NCI-H2107 treated with DMSO at 0.1 percent for 48 hours (cell line): ENCODE results near the gene NRG2.

Experiments used
- DNase-seq: peaks from one replicate; lab custom pipeline; 2025; ENCODE audit not compliant: unreplicated experiment; lab: John Stamatoyannopoulos, UW

The NRG2 gene

DNA sequence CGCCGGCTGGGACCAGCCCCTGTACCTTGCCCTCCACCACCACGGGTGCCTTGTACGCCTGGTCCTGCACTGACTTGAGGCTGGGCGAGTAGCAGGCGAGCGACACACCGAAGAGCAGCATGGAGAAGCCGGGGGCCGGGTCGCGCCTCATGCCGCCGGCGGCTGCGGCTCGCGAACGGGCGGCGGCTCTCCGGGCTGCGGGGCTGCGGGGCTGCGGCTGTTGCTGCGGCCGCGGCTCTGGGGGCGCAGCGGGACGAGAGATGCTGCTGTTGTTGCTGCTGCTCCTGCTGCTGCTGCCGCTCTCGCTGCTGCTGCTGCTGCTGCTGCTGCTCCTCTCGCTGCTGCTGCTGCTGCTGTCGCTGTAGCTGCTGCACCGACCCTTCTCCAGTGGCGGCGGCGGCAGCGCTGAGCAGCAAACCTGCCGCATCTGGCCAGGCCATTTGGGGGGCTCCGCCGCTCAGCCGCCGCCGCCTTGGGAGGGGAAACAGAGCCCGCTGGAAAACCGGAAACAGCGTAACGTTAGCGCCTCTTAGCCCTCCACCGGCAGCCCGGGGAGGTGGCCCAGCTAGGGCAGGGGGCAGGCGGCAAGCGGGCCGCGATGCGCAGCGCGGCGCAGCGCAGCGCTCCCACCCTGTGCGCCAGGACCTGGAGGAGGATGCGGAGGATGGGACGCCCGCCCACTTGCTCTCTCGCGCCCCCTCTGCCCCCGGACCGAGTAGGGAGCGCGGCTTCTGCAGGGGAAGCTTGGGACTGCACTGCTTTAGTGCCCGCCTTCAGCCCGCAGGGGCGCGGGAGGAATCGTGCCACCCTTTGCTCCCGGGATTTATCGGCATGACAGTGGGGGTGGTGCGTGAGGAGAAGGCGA is at the start of gene NRG2:
Gene NRG2, minus strand, starts transcription at position 657 of the 865 bp plus-strand sequence.
- DNase-seq: no peak

DNA sequence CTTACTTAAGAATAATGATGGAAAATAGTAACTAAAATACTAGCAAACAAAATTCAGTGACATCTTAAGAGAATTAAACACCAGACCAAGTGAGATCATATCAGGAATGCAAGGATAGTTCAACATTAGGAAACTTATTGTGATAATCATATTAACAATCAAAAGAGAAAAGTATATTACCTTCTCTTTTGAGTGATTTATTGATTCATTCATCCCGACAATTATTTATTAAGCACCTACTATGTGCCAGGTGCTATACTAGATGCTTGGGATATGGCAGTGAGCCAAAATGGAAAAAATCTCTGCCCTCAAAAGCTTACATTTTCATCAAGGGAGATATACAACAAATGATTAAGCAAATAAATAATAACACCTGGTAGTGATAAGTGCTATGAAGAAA is 47.2 kb upstream of the NRG2 start:
- DNase-seq: no peak

DNA sequence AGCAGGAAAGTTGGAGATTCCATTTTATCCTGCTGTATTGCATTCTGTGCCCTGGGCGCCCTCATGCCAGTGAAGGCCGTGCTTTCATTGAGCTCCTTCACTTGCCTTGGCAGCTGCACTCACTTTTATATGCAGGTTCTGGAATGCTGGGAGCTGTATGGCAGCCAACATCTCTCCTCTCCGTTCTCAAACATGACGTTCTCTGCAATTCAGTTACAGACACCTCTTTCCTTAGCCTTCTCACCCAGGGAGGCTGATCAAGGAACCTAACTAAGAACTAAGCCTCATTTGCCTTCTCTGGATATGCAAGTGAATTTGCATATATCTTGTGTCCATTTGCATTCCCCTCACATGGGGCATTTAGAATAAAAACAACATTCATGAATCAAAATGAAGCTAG is 41.4 kb upstream of the NRG2 start:
- no peak for DNase-seq

DNA sequence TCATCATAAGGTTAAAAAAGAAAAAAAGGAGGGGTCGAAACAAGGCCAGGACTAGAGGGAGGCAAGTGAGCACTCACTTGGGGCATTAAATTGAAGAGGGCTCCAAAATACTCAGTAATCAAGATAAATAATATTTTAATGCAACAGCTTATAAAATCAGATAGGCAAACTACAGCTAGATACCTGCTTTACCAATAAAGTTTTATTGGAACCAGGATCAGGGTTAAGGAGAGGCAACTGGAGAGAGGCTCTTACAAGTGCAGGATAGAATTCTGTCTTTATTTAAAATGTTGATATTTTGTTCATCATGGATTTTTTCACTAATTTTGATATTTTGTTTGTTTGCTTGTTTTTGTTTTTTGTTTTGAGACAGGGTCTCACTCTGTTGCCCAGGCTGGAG is 40.6 kb upstream of the NRG2 start:
- no peak for DNase-seq

DNA sequence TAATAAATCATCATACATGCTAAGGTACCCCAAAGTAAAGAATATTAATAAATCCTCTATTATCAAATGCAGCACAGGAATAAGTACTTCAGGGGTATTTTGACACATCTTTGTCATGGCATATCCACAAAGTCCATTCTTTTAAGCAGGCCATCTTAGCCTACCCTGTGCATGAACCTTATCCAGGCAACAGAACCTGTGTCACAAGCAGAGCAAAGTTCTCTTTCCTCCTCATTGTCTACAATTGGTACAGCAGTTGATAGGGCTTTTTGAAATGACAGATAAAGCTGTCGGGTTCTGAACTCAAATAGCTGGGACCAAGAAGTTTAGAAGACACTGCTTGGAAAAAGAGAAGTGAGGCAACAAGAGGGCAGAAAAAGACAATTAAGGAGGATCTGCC is 40.0 kb upstream of the NRG2 start:
- DNase-seq: no peak

DNA sequence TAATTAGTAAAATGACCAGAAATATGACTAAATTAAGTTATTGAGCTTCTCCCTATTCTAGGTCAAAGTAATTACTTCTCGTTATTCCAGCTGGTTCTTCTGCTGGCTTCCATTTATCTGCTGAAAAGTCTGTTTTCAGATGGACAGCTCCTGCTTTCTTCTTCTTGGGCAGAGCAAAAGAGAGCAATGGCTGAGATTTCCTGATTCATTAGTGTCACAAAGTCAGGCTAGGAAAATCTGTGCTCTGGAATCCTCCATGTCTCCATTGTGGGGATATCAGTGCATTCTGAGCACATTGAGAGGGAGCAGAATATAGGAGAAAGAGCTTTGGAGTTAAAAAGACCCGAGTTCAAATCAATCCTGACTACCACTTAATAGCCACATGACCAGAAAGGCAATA is 33.7 kb upstream of the NRG2 start:
- no peak for DNase-seq

DNA sequence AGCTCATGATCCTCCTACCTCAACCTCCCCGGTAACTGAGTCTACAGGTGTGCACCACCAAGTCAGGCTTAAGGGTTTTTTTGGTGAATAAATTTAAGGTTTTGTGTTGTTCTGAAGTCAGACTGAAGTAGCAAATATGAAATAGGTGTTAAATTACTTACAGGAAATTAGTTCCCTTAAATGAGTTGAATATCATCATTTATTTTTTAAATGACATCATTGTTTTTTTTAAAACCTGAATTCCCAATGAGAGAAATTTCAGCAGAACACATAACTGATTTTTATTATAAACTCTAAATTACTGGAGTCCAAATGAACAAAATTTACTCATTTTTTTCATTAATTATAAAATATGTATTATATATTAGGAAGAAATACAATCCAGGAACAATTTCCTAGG is 33.0 kb upstream of the NRG2 start:
- DNase-seq: no peak

DNA sequence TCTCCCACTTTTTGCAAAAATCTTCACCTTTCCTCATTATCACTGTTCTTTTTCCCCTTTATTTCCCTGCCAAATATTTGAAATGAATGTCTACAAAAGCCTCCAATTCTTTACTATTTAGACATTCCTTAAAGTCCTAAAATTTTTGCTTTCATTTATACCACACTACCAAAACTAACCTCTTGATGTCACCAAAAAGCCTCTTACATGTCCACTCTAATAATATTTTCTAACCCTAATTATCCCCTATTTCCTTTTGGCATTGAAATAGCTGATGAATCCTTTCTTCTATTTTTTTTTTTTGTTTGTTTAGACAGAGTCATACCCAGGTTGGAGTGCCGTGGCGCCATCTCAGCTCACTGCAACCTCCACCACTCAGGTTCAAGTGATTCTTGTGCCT is 32.3 kb upstream of the NRG2 start:
- no peak for DNase-seq

DNA sequence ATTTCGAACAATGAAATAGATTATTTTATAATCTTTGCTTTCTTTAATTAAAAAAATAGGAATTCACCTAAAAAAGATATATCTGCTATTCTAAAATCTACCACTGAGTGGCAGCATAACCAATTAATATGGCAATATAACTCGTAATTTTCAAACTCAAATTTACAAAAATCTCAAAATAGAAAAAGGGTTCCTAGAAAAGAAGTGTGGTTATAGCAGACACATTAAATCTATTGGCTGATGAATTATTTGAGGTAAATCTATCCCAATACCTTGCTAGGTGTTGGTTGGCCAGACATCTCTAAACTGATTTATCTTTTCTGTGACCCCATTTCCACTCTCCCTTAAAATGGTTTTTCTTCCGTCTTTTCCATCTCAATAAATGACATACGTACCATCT is 30.2 kb upstream of the NRG2 start:
- DNase-seq: no peak

DNA sequence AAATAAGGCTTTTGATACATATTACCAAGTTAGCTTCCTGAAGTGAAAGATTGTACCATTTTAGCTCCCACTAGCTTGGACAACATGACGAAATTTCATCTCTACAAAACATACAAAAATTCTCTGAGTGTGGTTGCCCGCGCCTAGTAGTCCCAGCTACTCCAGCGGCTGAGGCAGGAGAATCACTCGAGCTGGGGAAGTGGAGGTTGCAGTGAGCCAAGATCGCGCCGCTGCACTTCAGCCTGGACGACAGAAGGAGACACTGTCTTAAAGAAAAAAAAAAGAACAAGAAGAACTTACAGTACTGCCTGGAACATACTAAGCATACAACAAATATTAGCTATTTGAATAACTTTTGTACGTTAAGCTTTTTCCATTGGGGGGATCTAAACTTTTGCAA is 29.7 kb upstream of the NRG2 start:
- no peak for DNase-seq

DNA sequence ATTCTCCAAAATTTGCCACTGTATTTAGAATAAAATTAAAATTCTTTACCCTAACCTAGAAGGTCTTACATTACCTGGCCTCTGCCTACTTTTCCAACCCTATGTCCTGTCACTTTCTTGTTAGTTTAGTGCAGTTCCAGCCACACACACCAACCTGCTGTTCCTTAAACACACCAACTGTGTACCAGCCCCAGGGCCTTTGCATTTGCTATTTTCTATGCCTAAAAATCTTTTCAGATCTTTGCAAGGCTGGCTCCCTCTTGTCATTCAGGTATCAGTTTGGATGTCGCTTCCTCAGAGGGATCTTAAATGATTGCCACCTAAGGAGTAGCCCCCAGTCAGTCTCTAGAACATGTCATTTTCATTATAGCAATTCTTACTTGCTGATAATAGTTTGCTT is 17.7 kb upstream of the NRG2 start:
- no peak for DNase-seq

DNA sequence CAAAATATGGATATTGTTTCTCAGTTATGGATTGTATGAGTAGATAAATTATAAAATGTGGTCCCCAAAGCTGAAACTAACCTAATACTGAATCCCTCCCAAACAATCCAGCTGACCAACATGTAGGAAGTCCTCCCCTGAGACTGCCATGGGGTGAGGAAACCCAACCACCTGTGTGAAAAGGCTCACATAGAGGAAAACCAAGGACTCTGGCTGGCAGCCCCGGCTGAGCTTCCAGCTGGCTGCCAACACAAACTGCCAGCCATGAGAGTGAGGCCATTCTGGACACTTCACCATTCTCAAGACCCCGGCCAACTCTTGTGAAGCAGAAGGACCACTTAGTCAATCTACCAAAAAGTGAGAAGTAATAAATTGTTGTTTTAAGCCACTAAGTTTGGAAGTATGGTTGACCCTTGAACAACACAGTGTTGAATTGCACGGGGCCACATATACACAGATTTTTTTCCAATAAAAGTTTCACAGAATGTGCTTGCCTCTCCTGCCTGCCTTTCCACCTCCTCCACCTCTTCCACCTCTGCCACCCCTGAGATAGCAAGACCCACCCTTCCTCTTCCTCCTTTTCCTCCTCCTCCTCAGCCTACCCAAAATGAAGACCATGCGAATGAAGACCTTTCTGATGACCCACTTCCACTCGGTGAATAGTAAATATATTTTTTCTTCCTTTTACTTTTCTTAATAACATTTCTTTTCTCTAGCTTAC is 15.3 kb upstream of the NRG2 start:
- DNase-seq: no peak

DNA sequence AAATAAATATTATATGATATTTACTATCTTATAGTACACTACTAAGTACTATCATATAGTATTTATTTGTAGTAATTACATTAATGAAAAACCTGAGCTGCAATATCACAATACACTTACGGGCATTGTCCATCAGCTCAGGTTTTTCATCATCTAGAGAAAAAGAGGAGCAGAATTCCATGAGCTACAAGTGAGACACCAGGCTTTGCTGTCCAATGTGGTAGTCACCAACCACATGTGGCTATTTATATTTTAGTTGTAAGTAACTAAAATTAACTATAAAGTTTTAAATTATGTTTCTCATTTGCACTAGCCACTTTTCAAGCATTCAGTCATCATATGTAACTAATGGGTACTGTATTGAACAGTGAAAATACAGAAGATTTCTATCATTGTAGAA is 13.8 kb upstream of the NRG2 start:
- no peak for DNase-seq

DNA sequence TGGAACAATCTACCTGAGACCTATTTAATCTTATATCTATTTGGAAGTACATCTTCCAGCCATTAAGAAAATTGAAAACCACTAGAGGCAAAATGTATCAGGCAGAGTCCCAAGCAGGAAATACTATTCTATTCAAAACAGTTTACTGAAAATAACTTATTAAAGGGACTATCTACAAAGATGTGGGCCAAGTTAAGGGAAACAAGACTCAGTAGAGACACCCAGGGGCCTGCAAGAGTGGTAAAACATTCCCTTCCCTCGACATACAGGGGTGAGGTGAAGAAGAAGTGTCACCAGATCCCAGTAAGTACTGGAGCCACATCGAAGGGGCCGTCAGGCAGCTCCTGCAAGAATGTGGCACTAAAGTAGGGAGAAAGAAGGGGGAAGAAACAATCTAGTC is 12.1 kb upstream of the NRG2 start:
- no peak for DNase-seq

DNA sequence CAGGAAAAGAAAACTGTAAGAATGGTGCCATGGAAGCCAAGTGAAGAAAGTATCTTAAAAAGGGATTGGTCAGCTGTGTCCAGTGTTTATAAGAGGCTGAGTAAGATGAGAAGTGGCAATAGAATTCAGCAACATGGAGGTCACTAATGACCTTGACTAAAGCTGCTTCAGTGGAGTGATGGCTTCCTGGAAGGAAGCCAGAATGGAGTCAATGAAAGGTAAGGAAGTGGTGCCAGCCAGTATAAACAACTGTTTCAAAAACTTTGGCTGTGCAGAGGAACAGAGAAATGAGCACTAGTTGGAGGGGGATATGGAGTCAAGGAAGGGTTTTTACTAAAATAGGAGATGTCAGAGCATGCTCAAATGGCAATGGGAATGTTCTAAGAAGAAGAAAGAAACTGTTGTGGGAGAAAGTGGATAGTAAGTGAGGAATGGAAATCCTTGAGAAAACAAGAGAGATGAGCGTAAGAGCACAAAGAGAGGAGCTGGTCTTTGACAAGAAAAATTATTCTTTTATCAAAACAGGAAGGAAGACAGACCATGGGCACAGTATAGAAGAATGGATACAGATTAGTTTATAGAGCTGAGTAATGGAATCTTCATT is 11.1 kb upstream of the NRG2 start:
- DNase-seq: no peak

DNA sequence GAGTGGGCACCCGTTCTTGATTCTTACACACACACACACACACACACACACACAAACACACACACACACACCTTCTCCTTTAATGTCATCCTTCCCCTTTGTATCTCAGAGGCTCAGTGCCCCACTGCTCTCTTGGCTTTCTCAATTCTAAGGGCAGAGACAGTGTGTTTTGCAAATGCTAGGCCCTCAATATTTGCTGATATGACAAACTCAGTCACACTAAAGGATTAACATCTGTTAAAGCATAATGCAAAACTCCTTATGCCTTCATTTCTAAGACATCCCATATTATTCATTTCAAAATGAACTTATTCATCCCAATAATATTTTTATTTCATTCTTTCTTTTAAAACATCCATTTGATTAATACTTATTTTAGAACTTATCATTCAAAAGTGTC is 8.9 kb upstream of the NRG2 start:
- no peak for DNase-seq

DNA sequence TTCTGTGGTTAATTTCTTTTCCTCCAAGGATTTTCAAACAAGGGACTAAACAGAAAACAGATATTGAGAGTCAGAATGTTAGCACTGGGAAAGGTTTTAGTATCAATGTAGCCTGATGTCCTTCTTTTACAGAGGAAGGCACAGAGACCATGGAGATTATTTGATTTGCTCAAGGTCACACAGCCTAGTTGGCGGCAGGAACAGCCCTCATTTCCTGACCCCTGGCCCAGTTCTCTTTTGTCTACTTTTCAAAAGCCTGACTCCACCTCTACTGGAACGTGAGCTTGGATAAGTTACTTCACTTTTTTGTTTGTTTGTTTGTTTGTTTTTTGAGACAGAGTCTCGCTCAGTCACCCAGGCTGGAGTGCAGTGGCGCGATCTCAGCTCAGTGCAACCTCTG is 6.6 kb upstream of the NRG2 start:
- DNase-seq: no peak

DNA sequence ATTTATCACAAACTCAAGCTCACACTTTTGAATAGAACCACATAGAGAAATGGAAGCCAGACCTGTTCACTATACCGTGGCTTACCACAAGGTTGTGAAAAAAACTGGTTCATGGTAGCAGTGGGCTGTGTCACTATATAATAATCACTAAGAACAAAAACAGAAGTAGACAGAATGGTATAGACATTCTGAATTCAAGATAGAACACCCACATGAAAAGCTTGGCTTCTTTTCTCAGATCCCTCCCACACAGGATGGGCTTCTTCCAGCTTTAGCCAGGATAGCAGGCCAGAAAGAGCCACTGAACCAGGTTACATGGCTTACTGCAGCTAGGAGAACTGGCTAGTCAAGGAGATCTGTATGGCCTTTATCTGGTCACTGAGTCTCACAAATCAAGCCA is 6.1 kb upstream of the NRG2 start:
- DNase-seq: no peak

DNA sequence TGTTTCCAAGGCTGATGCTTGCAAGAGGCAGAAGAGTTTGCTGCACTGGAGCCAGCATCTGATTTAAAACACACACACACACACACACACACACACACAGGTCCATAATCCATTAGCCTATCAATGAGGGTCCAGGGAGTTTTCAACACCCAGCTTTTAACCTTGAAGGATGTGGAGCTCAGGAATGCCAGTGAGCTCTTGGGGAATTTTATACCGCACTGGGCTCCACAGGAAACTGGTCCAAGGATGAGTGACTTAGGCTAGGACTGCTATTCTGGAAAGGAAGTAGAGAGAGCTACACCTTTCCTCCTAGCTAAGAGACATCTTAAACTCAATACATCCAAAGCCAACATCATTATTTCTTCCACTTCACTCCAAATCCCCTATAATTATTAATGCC is 942 bp upstream of the NRG2 start:
- no peak for DNase-seq

DNA sequence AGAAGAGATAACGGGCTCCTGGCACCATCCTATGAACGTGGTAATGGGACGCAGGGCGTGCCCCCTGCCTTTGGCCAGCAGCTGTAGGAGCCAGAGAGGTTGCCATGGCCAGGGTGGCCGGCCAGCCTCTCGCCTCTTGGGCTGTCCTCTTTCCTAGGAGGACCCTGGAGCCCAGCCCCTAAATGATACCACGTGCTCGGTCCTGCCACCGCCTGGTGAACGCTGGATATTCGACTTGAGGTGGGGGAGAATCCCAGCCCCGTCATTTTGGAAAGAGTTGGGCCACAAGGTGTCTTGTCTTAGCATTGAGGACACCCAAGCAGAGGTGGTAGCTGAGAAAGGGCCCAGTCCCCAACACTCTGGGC is 391 bp upstream of the NRG2 start:
- no peak for DNase-seq

DNA sequence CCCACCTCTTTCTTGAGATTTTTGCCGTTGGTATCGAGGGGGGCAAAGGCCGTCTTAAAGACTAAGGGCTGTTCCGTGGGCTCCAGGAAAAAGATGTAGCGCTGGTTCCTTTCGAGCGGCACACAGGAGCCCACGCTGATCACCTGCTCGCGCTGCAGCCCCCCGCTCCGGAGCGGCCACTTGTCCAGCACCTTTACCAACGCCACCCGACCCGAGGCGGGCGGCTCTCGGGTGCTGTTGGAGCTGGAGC is 781 bp downstream of the NRG2 start:
- no peak for DNase-seq

DNA sequence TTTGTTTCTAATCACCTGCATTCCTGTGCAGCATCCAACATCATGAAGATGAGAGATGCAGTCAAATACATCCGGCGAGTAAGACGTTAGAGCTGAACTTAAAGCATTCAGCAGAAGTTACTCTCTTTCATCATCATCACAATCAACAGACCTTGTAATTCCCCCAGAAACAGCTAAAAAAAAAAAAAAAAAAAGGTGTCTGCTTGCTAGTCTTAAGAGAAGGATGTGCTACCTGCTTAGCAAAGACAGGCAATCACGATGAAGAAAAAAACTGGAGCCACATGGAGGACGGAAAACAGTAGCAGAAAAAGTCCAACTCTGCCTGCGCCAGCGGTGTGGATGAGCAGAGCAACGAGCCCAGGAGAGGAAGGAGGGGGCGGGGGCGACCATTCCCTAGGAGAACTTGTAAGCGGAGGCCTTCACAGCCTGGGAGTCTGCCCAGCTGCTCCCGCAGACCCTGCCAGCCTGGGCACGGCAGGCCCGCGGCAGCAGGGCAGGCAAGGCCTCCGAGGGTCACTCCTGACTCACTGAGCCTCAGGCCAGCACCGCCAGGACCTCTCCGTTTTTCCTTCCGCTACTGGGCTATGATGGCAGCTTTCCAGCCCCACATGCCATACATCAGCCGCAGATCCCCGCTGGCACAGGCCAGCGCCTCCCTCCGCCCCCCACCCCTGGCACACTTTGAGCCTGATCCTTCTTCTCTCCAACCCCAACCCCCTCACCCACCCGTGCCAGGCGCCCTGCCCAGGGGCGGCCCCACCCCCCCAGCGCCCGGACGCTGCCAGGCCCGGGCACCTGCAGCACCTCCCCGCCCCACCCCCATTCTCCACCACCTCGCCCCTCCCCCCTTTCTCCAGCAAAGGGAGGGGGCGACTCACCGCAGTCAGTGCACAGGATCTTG is 1.4 kb downstream of the NRG2 start:
- no peak for DNase-seq
